ENCODE measurements around the gene EIF3M.
A peak's percentile ranks its signal among the peaks of the same experiment; 100 is the strongest.

EIF3M gene

DNA sequence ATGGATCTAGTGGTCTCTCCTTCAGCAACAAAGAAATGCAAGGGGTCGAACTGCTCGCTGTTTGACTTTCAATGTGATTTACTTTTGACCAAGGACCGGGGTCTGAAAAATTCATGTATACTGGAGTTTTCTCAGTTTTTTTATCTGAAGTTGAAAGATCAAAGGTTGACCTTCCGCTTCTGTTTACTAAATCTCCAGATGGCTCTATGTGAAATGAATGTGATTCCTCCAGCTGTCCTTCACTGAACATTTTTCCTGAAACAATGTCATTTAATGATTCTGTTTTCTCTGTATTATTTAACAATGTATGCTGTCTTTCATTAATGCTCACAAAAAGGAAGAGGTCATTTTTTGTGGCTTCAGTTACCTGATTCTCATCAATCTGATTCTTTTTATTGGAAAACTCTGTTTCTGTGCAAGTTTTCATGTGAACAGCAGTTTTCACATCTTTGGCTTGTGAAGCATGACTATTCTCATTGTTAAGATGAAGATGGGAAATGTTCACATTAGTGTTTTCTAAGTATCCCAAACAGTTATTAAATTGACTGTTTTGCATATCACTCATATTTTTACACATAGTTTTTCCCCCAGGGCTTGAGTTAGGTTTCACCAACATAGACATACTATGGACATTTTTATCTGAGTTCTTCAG is 30.0 kb downstream of the EIF3M start:
- H3K27ac ChIP-seq (ENCODE audit: low read length, poor library complexity, severe bottlenecking), result no peak overlapping the region
- H3K4ac ChIP-seq (ENCODE audit: low read depth in 1 of 2, low read length in 2 of 2), result no peak overlapping the region
- H4K91ac ChIP-seq (ENCODE audit: low read length), result no peak overlapping the region
- H3K18ac ChIP-seq (ENCODE audit: low read depth in 1 of 2, low read length in 2 of 2), result no peak overlapping the region
- no peaks in the 10 kb centered on the region for H3K27me3 ChIP-seq (ENCODE audit: control insufficient read depth in 1 of 2, insufficient read depth in 1 of 2, low read length in 2 of 2)
- no peak overlapping the region for H2BK12ac ChIP-seq (ENCODE audit: low read length in 2 of 2)
- H2AFZ ChIP-seq (ENCODE audit: low read depth, low read length), result no peak overlapping the region
- no peak overlapping the region for H2BK120ac ChIP-seq (ENCODE audit: low read depth, low read length)
- no peak overlapping the region for H4K8ac ChIP-seq (ENCODE audit: low read length)
- WGBS, result 76% methylated on average over 3 of the region's 4 CpGs
- H3K4me3 ChIP-seq (ENCODE audit: insufficient read depth in 1 of 2, low read depth in 1 of 2, low read length in 2 of 2), result no peak overlapping the region
- H3K23ac ChIP-seq (ENCODE audit: low read length in 2 of 2), result no peak overlapping the region
- no peak overlapping the region for H2BK5ac ChIP-seq (ENCODE audit: low read depth, low read length, poor library complexity, severe bottlenecking)
- no peak overlapping the region for H3K9ac ChIP-seq (ENCODE audit: low read length)
- H3K4me1 ChIP-seq (ENCODE audit: control insufficient read depth, insufficient read depth, low read depth, low read length), result no peaks in the 10 kb centered on the region
- no peak overlapping the region for H2AK5ac ChIP-seq (ENCODE audit: low read length, severe bottlenecking)
- H3K4me2 ChIP-seq (ENCODE audit: low read length, poor library complexity, severe bottlenecking), result no peak overlapping the region
- no peak for DNase-seq
- H3K9me3 ChIP-seq (ENCODE audit: control insufficient read depth, low read length), result no peaks in the 10 kb centered on the region
- H2BK15ac ChIP-seq (ENCODE audit: low read depth, poor library complexity, severe bottlenecking), result no peak overlapping the region
- peaks cover 0 to 2% of the 10 kb centered on the region in 2 experiments for H3K36me3 ChIP-seq (ENCODE audit: control insufficient read depth in 1 of 2, insufficient read depth in 2 of 2, low read depth in 1 of 2, low read length in 2 of 2)
- no peak overlapping the region for H3K14ac ChIP-seq (ENCODE audit: low read length in 2 of 2)
- no peaks in the 10 kb centered on the region for H3K79me1 ChIP-seq (replicated peaks; ENCODE audit: low read length, poor library complexity, severe bottlenecking)

DNA sequence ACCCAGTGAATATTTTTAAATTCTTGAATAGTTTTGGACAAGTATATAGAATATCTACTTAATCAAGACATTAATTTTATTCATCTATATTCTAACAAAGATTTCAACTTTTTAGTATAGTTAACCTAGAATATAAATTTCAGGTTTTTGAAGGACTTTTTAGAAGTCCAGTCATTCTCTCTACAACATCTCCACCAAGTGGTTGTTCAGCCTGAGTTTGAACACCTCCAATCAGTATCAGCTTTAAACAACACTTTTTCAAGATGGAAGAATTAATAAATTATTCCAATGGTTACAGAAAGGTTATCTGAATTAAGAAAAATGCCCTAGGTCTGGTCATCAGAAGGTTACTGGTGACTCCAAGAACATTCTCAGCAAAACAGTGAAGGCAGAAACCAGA is 31.8 kb downstream of the EIF3M start:
- Histone ChIP-seq H2AK5ac (ENCODE audit: low read length, severe bottlenecking) (no peak overlapping the region), H2BK5ac (ENCODE audit: low read depth, low read length, poor library complexity, severe bottlenecking) (no peak overlapping the region), H4K8ac (ENCODE audit: low read length) (no peak overlapping the region), H3K9me3 (ENCODE audit: control insufficient read depth, low read length) (no peaks in the 10 kb centered on the region), H3K14ac (ENCODE audit: low read length in 2 of 2) (no peak overlapping the region), H3K4me2 (ENCODE audit: low read length, poor library complexity, severe bottlenecking) (no peak overlapping the region), H3K27ac (ENCODE audit: low read length, poor library complexity, severe bottlenecking) (no peak overlapping the region), H3K4ac (ENCODE audit: low read depth in 1 of 2, low read length in 2 of 2) (no peak overlapping the region), H3K23ac (ENCODE audit: low read length in 2 of 2) (no peak overlapping the region), H3K79me1 (replicated peaks; ENCODE audit: low read length, poor library complexity, severe bottlenecking) (no peaks in the 10 kb centered on the region), H3K9ac (ENCODE audit: low read length) (no peak overlapping the region), H3K18ac (ENCODE audit: low read depth in 1 of 2, low read length in 2 of 2) (no peak overlapping the region), H2BK15ac (ENCODE audit: low read depth, poor library complexity, severe bottlenecking) (no peak overlapping the region), H2BK120ac (ENCODE audit: low read depth, low read length) (no peak overlapping the region), H3K4me3 (ENCODE audit: insufficient read depth in 1 of 2, low read depth in 1 of 2, low read length in 2 of 2) (no peak overlapping the region), H2BK12ac (ENCODE audit: low read length in 2 of 2) (no peak overlapping the region), H3K36me3 (ENCODE audit: control insufficient read depth in 1 of 2, insufficient read depth in 2 of 2, low read depth in 1 of 2, low read length in 2 of 2) (no peaks in the 10 kb centered on the region), H3K27me3 (ENCODE audit: control insufficient read depth in 1 of 2, insufficient read depth in 1 of 2, low read length in 2 of 2) (no peaks in the 10 kb centered on the region), H3K4me1 (ENCODE audit: control insufficient read depth, insufficient read depth, low read depth, low read length) (no peaks in the 10 kb centered on the region), H2AFZ (ENCODE audit: low read depth, low read length) (no peak overlapping the region), H4K91ac (ENCODE audit: low read length) (no peak overlapping the region)
- peak; percentile 11 for DNase-seq

DNA sequence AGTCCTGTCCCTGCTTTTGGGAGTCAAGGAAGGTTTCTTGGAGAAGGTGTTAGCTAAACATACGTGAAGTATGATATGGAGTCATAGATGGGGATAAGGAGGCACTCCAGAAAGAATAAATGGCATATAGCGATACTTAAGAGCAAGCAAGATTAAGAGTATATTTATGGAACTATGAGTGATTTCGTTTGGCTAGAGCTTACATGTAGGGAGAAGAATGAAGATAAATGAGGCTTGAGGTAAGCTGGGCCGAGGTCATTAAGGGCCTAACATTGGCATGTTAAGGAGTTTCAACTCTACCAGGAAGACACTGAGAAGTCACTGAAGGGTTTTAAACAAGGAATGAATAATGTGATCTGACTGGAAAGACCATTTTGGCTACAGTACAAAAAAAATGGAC is 33.3 kb downstream of the EIF3M start:
- H3K4me1 ChIP-seq (ENCODE audit: control insufficient read depth, insufficient read depth, low read depth, low read length), result no peaks in the 10 kb centered on the region
- DNase-seq, result no peak
- no peaks in the 10 kb centered on the region for H3K79me1 ChIP-seq (replicated peaks; ENCODE audit: low read length, poor library complexity, severe bottlenecking)
- H2AK5ac ChIP-seq (ENCODE audit: low read length, severe bottlenecking), result no peak overlapping the region
- no peak overlapping the region for H4K91ac ChIP-seq (ENCODE audit: low read length)
- WGBS, result 80% methylated on average over 4 of the region's 4 CpGs
- H3K18ac ChIP-seq (ENCODE audit: low read depth in 1 of 2, low read length in 2 of 2), result no peak overlapping the region
- H3K23ac ChIP-seq (ENCODE audit: low read length in 2 of 2), result no peak overlapping the region
- no peak overlapping the region for H2BK5ac ChIP-seq (ENCODE audit: low read depth, low read length, poor library complexity, severe bottlenecking)
- H3K4me2 ChIP-seq (ENCODE audit: low read length, poor library complexity, severe bottlenecking), result no peak overlapping the region
- H3K9ac ChIP-seq (ENCODE audit: low read length), result no peak overlapping the region
- H3K9me3 ChIP-seq (ENCODE audit: control insufficient read depth, low read length), result no peaks in the 10 kb centered on the region
- H4K8ac ChIP-seq (ENCODE audit: low read length), result no peak overlapping the region
- no peak overlapping the region for H2BK12ac ChIP-seq (ENCODE audit: low read length in 2 of 2)
- H3K27me3 ChIP-seq (ENCODE audit: control insufficient read depth in 1 of 2, insufficient read depth in 1 of 2, low read length in 2 of 2), result no peaks in the 10 kb centered on the region
- no peaks in the 10 kb centered on the region for H3K36me3 ChIP-seq (ENCODE audit: control insufficient read depth in 1 of 2, insufficient read depth in 2 of 2, low read depth in 1 of 2, low read length in 2 of 2)
- H2BK120ac ChIP-seq (ENCODE audit: low read depth, low read length), result no peak overlapping the region
- H3K4ac ChIP-seq (ENCODE audit: low read depth in 1 of 2, low read length in 2 of 2), result no peak overlapping the region
- H2AFZ ChIP-seq (ENCODE audit: low read depth, low read length), result no peak overlapping the region
- no peak overlapping the region for H3K4me3 ChIP-seq (ENCODE audit: insufficient read depth in 1 of 2, low read depth in 1 of 2, low read length in 2 of 2)
- no peak overlapping the region for H3K14ac ChIP-seq (ENCODE audit: low read length in 2 of 2)
- H2BK15ac ChIP-seq (ENCODE audit: low read depth, poor library complexity, severe bottlenecking), result no peak overlapping the region
- no peak overlapping the region for H3K27ac ChIP-seq (ENCODE audit: low read length, poor library complexity, severe bottlenecking)

DNA sequence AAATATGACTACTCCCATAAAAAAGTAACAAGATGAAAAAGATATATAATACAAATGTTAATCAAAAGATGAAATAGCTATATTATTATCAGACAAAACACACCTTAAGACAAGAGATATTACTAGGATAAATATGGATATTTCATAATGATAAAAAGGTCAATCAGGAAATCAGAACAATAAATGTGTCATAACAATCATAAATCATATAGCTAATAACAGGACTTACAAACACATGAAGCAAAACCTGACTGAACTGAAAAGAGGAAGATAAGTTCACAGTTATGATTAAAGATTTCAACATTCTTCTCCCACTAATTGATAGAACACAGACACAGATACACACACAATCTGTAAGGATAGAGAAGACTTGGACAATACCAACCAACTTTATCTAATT is 47.2 kb downstream of the EIF3M start:
- Histone ChIP-seq H4K91ac (ENCODE audit: low read length) (no peak overlapping the region), H3K4me2 (ENCODE audit: low read length, poor library complexity, severe bottlenecking) (no peak overlapping the region), H3K9ac (ENCODE audit: low read length) (no peak overlapping the region), H3K27me3 (ENCODE audit: control insufficient read depth in 1 of 2, insufficient read depth in 1 of 2, low read length in 2 of 2) (peaks cover 0 to 6% of the 10 kb centered on the region in 2 experiments), H3K36me3 (ENCODE audit: control insufficient read depth in 1 of 2, insufficient read depth in 2 of 2, low read depth in 1 of 2, low read length in 2 of 2) (no peaks in the 10 kb centered on the region), H2AK5ac (ENCODE audit: low read length, severe bottlenecking) (no peak overlapping the region), H3K23ac (ENCODE audit: low read length in 2 of 2) (no peak overlapping the region), H2BK120ac (ENCODE audit: low read depth, low read length) (no peak overlapping the region), H2BK15ac (ENCODE audit: low read depth, poor library complexity, severe bottlenecking) (no peak overlapping the region), H3K18ac (ENCODE audit: low read depth in 1 of 2, low read length in 2 of 2) (no peak overlapping the region), H3K79me1 (replicated peaks; ENCODE audit: low read length, poor library complexity, severe bottlenecking) (no peaks in the 10 kb centered on the region), H3K4me3 (ENCODE audit: insufficient read depth in 1 of 2, low read depth in 1 of 2, low read length in 2 of 2) (no peak overlapping the region), H2AFZ (ENCODE audit: low read depth, low read length) (no peak overlapping the region), H2BK12ac (ENCODE audit: low read length in 2 of 2) (no peak overlapping the region), H3K4me1 (ENCODE audit: control insufficient read depth, insufficient read depth, low read depth, low read length) (no peaks in the 10 kb centered on the region), H3K27ac (ENCODE audit: low read length, poor library complexity, severe bottlenecking) (no peak overlapping the region), H4K8ac (ENCODE audit: low read length) (no peak overlapping the region), H3K4ac (ENCODE audit: low read depth in 1 of 2, low read length in 2 of 2) (no peak overlapping the region), H3K9me3 (ENCODE audit: control insufficient read depth, low read length) (no peaks in the 10 kb centered on the region), H2BK5ac (ENCODE audit: low read depth, low read length, poor library complexity, severe bottlenecking) (no peak overlapping the region), H3K14ac (ENCODE audit: low read length in 2 of 2) (no peak overlapping the region)
- DNase-seq, result no peak

All from mesenchymal stem cell (in vitro differentiated cells and primary cell).